Neuronal stem cell (in vitro differentiated cells): ENCODE measurements around the gene CLDN14.
"Not testable (repeated sequence)": the region's sequence is repeated elsewhere in the genome, so short reads cannot be mapped to it uniquely, and the experiment has no call there.

ENCODE experiments used
- DNase-seq: peaks from one replicate; pipeline ENCODE4 v3.0.0-alpha.2; 2013; ENCODE audit warnings: low spot score
- H2AFZ ChIP-seq: one replicate; pipeline ENCODE4 v1.6.1; 2013; ENCODE audit warnings: mild to moderate bottlenecking, low read length, inconsistent platforms
- H2AK5ac ChIP-seq: 2 replicates; pipeline ENCODE4 v1.6.1; 2013; ENCODE audit warnings: low read depth, mild to moderate bottlenecking, inconsistent platforms, low read length, moderate library complexity, mixed read lengths
- H2BK120ac ChIP-seq: 2 replicates; pipeline ENCODE4 v1.6.1; 2013; ENCODE audit warnings: low read depth, mild to moderate bottlenecking, inconsistent platforms, low read length, moderate library complexity, mixed read lengths
- H2BK12ac ChIP-seq: one replicate; pipeline ENCODE4 v1.6.1; 2013; ENCODE audit warnings: low read length, inconsistent platforms
- H2BK15ac ChIP-seq: 2 replicates; pipeline ENCODE4 v1.6.1; 2013; ENCODE audit warnings: mild to moderate bottlenecking, low read length, inconsistent platforms, mixed read lengths
- H2BK5ac ChIP-seq: one replicate; pipeline ENCODE4 v1.6.1; 2013; ENCODE audit warnings: inconsistent platforms, mild to moderate bottlenecking, low read length, moderate library complexity
- H3K14ac ChIP-seq: one replicate; pipeline ENCODE4 v1.6.1; 2013; ENCODE audit warnings: low read length, inconsistent platforms
- H3K18ac ChIP-seq: 2 replicates; pipeline ENCODE4 v1.6.1; 2013; ENCODE audit warnings: low read length, inconsistent platforms
- H3K23ac ChIP-seq: 2 replicates; pipeline ENCODE4 v1.6.1; 2013; ENCODE audit warnings: low read depth, mild to moderate bottlenecking, mixed read lengths, low read length, inconsistent platforms; ENCODE audit not compliant: poor library complexity
- H3K27ac ChIP-seq: replicated peaks from 3 replicates; pipeline ENCODE4 v1.5.1; 2013; ENCODE audit warnings: low read length, inconsistent platforms
- H3K27me3 ChIP-seq, 3 experiments: 2 replicates each; pipeline ENCODE4 v1.6.1; 2013; ENCODE audit warnings: low read length in 3 of 3, mild to moderate bottlenecking in 2 of 3, inconsistent platforms in 1 of 3, low read depth in 1 of 3, mixed read lengths in 1 of 3, moderate library complexity in 1 of 3; ENCODE audit not compliant: control insufficient read depth in 3 of 3, insufficient read depth in 3 of 3
- H3K36me3 ChIP-seq, 2 donors: replicated peaks in 1 of 2; 2 replicates each; pipeline ENCODE4 v1.6.1; 2013; ENCODE audit warnings: low read length in 2 of 2; ENCODE audit not compliant: control insufficient read depth in 2 of 2, insufficient read depth in 2 of 2
- H3K4ac ChIP-seq: 2 replicates; pipeline ENCODE4 v1.6.1; 2013; ENCODE audit warnings: inconsistent platforms, mild to moderate bottlenecking, low read length, moderate library complexity
- H3K4me1 ChIP-seq, 2 donors: 1 replicate in 1 of 2; 2 replicates in 1 of 2; pipeline ENCODE4 v1.6.1; 2013; ENCODE audit warnings: low read length in 2 of 2, low read depth in 1 of 2; ENCODE audit not compliant: control insufficient read depth in 2 of 2, insufficient read depth in 1 of 2
- H3K4me2 ChIP-seq: one replicate; pipeline ENCODE4 v1.6.1; 2013; ENCODE audit warnings: mild to moderate bottlenecking, low read length, inconsistent platforms; ENCODE audit not compliant: insufficient read depth, poor library complexity, severe bottlenecking
- H3K4me3 ChIP-seq, 2 donors: 2 replicates each; pipeline ENCODE4 v1.5.1; 2013; ENCODE audit warnings: low read length in 2 of 2, mild to moderate bottlenecking in 2 of 2, inconsistent platforms in 1 of 2, moderate library complexity in 1 of 2
- H3K79me1 ChIP-seq: one replicate; pipeline ENCODE4 v1.6.1; 2013; ENCODE audit warnings: low read depth, mild to moderate bottlenecking, inconsistent platforms, low read length, moderate library complexity
- H3K9ac ChIP-seq: one replicate; pipeline ENCODE4 v1.6.1; 2013; ENCODE audit warnings: mild to moderate bottlenecking, low read depth, low read length, inconsistent platforms; ENCODE audit not compliant: poor library complexity
- H3K9me3 ChIP-seq, 2 donors: replicated peaks in 1 of 2; 2 replicates each; pipeline versions ENCODE3 to v1.6.1; 2013; ENCODE audit warnings: low read length in 2 of 2, mild to moderate bottlenecking in 2 of 2, inconsistent platforms in 1 of 2, low read depth in 1 of 2, mixed read lengths in 1 of 2, moderate library complexity in 1 of 2; ENCODE audit not compliant: control insufficient read depth in 2 of 2, insufficient read depth in 1 of 2
- H4K8ac ChIP-seq: one replicate; pipeline ENCODE4 v1.6.1; 2013; ENCODE audit warnings: low read depth, mild to moderate bottlenecking, inconsistent platforms, low read length, moderate library complexity
- H4K91ac ChIP-seq: one replicate; pipeline ENCODE4 v1.6.1; 2013; ENCODE audit warnings: low read length, low read depth, mild to moderate bottlenecking, inconsistent platforms; ENCODE audit not compliant: poor library complexity
- WGBS, 2 donors: extraction: QIAGEN DNeasy Blood & Tissue Kit; methylation state at CpG; one replicate each; pipeline ENCODE4 v1.1.7; 2013; ENCODE audit warnings: missing lambda C conversion rate in 2 of 2, mixed read lengths in 1 of 2; ENCODE audit not compliant: insufficient read length in 2 of 2, insufficient replicate concordance in 1 of 2; ENCODE audit errors: extremely low coverage in 2 of 2; 5-methylcytosine and 5-hydroxymethylcytosine counted together

CLDN14 gene

DNA sequence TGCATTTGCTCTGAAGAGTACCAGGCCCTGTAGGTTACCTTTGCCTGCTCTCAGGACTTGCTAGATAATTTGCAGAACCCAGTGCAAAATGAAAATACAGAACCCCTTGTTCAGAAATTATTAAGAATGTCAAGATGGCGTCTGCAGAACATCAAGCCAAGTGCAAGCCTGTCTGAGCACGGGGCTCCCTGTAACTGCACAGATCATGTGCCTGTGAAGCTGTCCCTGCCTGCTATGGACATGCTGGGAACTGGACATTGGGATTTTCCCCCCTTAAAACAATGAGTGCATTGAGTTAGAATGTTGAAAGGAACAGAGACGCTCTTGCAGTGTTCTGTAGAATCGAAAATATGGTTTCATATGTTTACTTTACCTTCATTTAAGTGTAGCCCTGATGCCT is 2.9 kb downstream of the CLDN14 start:
- no peaks in the 10 kb centered on the region for H3K9me3 ChIP-seq
- H3K9ac ChIP-seq = no peak overlapping the region
- no peak overlapping the region for H3K4me3 ChIP-seq
- H4K8ac ChIP-seq = no peak overlapping the region
- H2BK12ac ChIP-seq = no peak overlapping the region
- H3K27me3 ChIP-seq = peaks cover 0 to 38% (median 0%) of the 10 kb centered on the region in 3 experiments
- no peak overlapping the region for H2AFZ ChIP-seq
- no peak overlapping the region for H3K27ac ChIP-seq
- H3K4ac ChIP-seq = no peak overlapping the region
- H2BK5ac ChIP-seq = no peak overlapping the region
- H2BK120ac ChIP-seq = no peak overlapping the region
- H3K18ac ChIP-seq = no peak overlapping the region
- H3K79me1 ChIP-seq = no peaks in the 10 kb centered on the region
- no peak overlapping the region for H3K14ac ChIP-seq
- H3K4me1 ChIP-seq = peaks cover 0 to 4% of the 10 kb centered on the region in 2 donors
- H3K23ac ChIP-seq = no peak overlapping the region
- no peak overlapping the region for H3K4me2 ChIP-seq
- DNase-seq = no peak
- no peaks in the 10 kb centered on the region for H3K36me3 ChIP-seq
- no CpG with 5 or more reads among the region's 4 CpGs for WGBS, 2 donors
- no peak overlapping the region for H4K91ac ChIP-seq
- H2AK5ac ChIP-seq = no peak overlapping the region
- H2BK15ac ChIP-seq = no peak overlapping the region

DNA sequence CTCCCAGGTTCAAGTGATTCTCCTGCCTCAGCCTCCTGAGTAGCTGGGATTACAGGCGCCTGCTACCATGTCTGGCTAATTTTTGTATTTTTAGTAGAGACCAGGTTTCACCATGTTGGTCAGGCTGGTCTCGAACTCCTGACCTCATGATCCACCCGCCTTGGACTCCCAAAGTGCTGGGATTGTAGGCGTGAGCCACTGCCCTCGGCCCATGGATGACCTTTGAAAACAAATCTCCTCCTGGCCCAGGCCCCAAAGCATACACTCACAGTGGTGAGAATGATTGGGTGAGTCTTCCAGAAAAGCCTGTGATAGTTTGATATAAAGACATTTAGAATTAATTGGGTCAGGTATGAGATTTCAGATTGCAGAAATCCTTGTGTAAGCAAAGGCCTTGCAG is 3.4 kb downstream of the CLDN14 start:
- H2BK5ac ChIP-seq, H2BK12ac ChIP-seq, H3K36me3 ChIP-seq, H3K9me3 ChIP-seq, H3K4me3 ChIP-seq, H4K91ac ChIP-seq, DNase-seq, H3K4ac ChIP-seq, H3K9ac ChIP-seq, H3K79me1 ChIP-seq, H3K23ac ChIP-seq, H3K27ac ChIP-seq, H2BK120ac ChIP-seq, H3K14ac ChIP-seq, H3K4me2 ChIP-seq, H4K8ac ChIP-seq, H2AK5ac ChIP-seq, H3K18ac ChIP-seq, H2AFZ ChIP-seq, H3K4me1 ChIP-seq, H2BK15ac ChIP-seq: not testable (repeated sequence)
- WGBS, 2 donors = no CpG with 5 or more reads among the region's 5 CpGs
- peaks cover 0 to 35% (median 0%) of the 10 kb centered on the region in 3 experiments for H3K27me3 ChIP-seq

DNA sequence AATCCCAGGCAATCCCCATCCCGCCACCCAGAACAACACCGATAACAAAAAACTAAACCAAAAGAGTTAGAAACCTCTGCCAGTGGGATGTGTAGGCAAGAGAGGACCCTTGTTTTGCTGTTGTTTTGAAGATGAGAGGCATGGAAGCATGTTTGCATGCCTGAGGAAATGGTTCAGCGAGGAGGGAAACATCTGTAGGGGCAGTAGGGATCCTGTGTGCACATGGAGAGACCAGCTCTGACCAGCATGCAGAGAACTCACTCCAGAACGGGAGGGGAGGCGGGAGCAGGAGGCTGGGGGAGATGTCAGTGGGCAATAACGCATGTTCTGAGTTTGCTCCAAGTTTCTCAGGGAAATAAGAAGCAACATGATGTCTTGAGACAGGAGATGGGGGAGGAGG is 5.3 kb downstream of the CLDN14 start:
- Histone ChIP-seq H4K8ac (no peak overlapping the region), H3K27ac (no peak overlapping the region), H3K4me2 (no peak overlapping the region), H3K18ac (no peak overlapping the region), H2AK5ac (no peak overlapping the region), H3K9ac (no peak overlapping the region), H2BK12ac (no peak overlapping the region), H3K27me3 (peaks cover 0 to 28% (median 0%) of the 10 kb centered on the region in 3 experiments), H2BK5ac (no peak overlapping the region), H3K4me3 (no peak overlapping the region), H3K14ac (no peak overlapping the region), H3K79me1 (no peaks in the 10 kb centered on the region), H3K4ac (no peak overlapping the region), H3K4me1 (peaks cover 0 to 1% of the 10 kb centered on the region in 2 donors), H3K9me3 (no peaks in the 10 kb centered on the region), H2AFZ (no peak overlapping the region), H2BK15ac (no peak overlapping the region), H4K91ac (no peak overlapping the region), H3K23ac (no peak overlapping the region), H3K36me3 (no peaks in the 10 kb centered on the region), H2BK120ac (no peak overlapping the region)
- WGBS, 2 donors = no CpG with 5 or more reads among the region's 6 CpGs
- no peak for DNase-seq

DNA sequence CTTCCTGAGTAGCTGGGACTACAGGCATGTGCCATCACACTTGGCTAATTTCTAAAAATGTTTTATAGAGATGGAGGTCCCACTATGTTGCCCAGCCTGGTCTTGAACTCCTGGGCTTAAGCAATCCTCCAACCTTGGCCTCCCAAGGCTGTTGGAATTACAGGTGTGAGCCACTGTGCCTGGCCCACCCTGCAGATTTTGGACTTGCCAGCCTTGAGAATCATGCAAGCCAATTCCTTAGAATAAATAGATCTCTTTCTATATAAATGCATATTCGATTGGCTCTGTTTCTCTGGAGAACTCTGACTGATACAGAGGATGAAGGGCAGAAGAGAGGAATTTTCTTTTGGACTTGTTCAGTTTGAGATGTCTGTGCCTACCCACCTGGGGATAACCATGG is 6.7 kb downstream of the CLDN14 start:
- H3K9ac ChIP-seq = no peak overlapping the region
- H2AK5ac ChIP-seq = no peak overlapping the region
- peaks cover 0 to 20% (median 0%) of the 10 kb centered on the region in 3 experiments for H3K27me3 ChIP-seq
- no peak overlapping the region for H2BK5ac ChIP-seq
- WGBS, 2 donors = no CpG with 5 or more reads among the region's 1 CpG
- H3K14ac ChIP-seq = no peak overlapping the region
- H3K36me3 ChIP-seq = no peaks in the 10 kb centered on the region
- no peak overlapping the region for H2AFZ ChIP-seq
- no peak overlapping the region for H3K4me2 ChIP-seq
- H3K27ac ChIP-seq = no peak overlapping the region
- no peak overlapping the region for H2BK120ac ChIP-seq
- no peak overlapping the region for H3K4ac ChIP-seq
- H3K18ac ChIP-seq = no peak overlapping the region
- no peak overlapping the region for H4K8ac ChIP-seq
- H3K9me3 ChIP-seq = no peaks in the 10 kb centered on the region
- H3K4me1 ChIP-seq = no peaks in the 10 kb centered on the region
- no peak overlapping the region for H3K23ac ChIP-seq
- no peak overlapping the region for H3K4me3 ChIP-seq
- no peaks in the 10 kb centered on the region for H3K79me1 ChIP-seq
- H2BK12ac ChIP-seq = no peak overlapping the region
- no peak for DNase-seq
- no peak overlapping the region for H2BK15ac ChIP-seq
- H4K91ac ChIP-seq = no peak overlapping the region
